Aorta (tissue), 5 donors: ENCODE data around the gene ATP2B3. TPM values are rescaled to one million over a fixed set of nuclear protein-coding genes. Genes with fewer than 3 reads are reported as not detected.
A peak's percentile ranks its signal among the peaks of the same experiment; 100 is the strongest.

ENCODE experiments used
- ATAC-seq: fragments of 200-7000 bp; cut with Tn5 transposase; one replicate; pipeline ENCODE4 v1.9.1; 2022; ENCODE audit warnings: moderate library complexity; ENCODE audit not compliant: low FRiP score
- DNase-seq, 2 donors: peaks; one replicate each; pipeline ENCODE4 v3.0.0-alpha.2; 2020
- H3K27ac ChIP-seq, 2 donors: one replicate each; pipeline ENCODE4 v1.5.1; 2013; ENCODE audit warnings: low read length in 2 of 2, mild to moderate bottlenecking in 2 of 2, moderate library complexity in 2 of 2, control low read depth in 1 of 2, inconsistent platforms in 1 of 2, low read depth in 1 of 2
- H3K27me3 ChIP-seq, 2 donors: one replicate each; pipeline ENCODE4 v1.6.1; 2013; ENCODE audit warnings: control low read depth in 1 of 2, low read length in 1 of 2, mild to moderate bottlenecking in 1 of 2, moderate library complexity in 1 of 2; ENCODE audit not compliant: insufficient read depth in 2 of 2, control insufficient read depth in 1 of 2
- H3K36me3 ChIP-seq, 2 donors: one replicate each; pipeline ENCODE4 v1.6.1; 2013; ENCODE audit warnings: control low read depth in 1 of 2, low read length in 1 of 2, mild to moderate bottlenecking in 1 of 2; ENCODE audit not compliant: insufficient read depth in 2 of 2, control insufficient read depth in 1 of 2
- H3K4me1 ChIP-seq, 2 donors: one replicate each; pipeline ENCODE4 v1.6.1; 2013; ENCODE audit warnings: low read length in 2 of 2, control low read depth in 1 of 2, mild to moderate bottlenecking in 1 of 2, moderate library complexity in 1 of 2; ENCODE audit not compliant: insufficient read depth in 2 of 2, control insufficient read depth in 1 of 2
- H3K4me3 ChIP-seq, 2 donors: one replicate each; pipeline ENCODE4 v1.5.1; 2013; ENCODE audit warnings: low read length in 2 of 2, control low read depth in 1 of 2, mild to moderate bottlenecking in 1 of 2
- H3K9me3 ChIP-seq: one replicate; pipeline ENCODE4 v1.6.1; 2013; ENCODE audit warnings: mild to moderate bottlenecking, low read length; ENCODE audit not compliant: control insufficient read depth
- WGBS, 2 donors: extraction: QIAGEN DNeasy Blood & Tissue Kit; methylation state at CpG; one replicate each; pipeline ENCODE4 v1.1.7; 2013; 5-methylcytosine and 5-hydroxymethylcytosine counted together
- intact Hi-C, 2 donors: fragments of 100-400 bp; cut with DNase I; formaldehyde crosslinking; loops; one replicate each; pipeline versions ENCODE4 v1.14.2 to v1.15.0; 2022
- polyA plus RNA-seq, 2 donors: library from polyadenylated mRNA; stranded (reverse); fragments of 200-250 nt; gene quantifications; one replicate each; pipeline ENCODE4 v1.2.3, GENCODE V29; 2013
- total RNA-seq, 2 donors: library from RNA; stranded (reverse); fragmentation: NEBNext Ultra II Directional; extraction: Animal tissue kit (Norgen Biotek cat#: 25700); gene quantifications; one replicate each; pipeline ENCODE4 v1.2.1, GENCODE V29; 2021
- donor health status: healthy with polysubstance abuse.
- donor health status: Bipolar disorder and iron deficiency.
- donor health status: DM: no; HTN: no; CAD: no.
- donor health status: DM: no; HTN: no; CAD: no.
- donor health status: DM: yes; HTN: yes; CAD: no.

ATP2B3 gene
- total and polyA plus RNA-seq, 4 donors: 0.19 to 0.27 (median 0.20) TPM; not detected in 1

GRCh38 chrX:153519569-153520286 lies 2.3 kb downstream of the ATP2B3 start:
- Histone ChIP-seq H3K27ac (no peak overlapping the region), H3K27me3 (no peaks in the 10 kb centered on the region), H3K9me3 (no peaks in the 10 kb centered on the region), H3K36me3 (no peaks in the 10 kb centered on the region), H3K4me1 (no peaks in the 10 kb centered on the region), H3K4me3 (no peak overlapping the region)
- no peak for ATAC-seq
- 63 to 74% methylated on average over 21 of the region's 21 CpGs for WGBS, 2 donors
- no peak for DNase-seq
- intact Hi-C loops: no loop called here

GRCh38 chrX:153520287-153520917 lies 3.0 kb downstream of the ATP2B3 start:
- Histone ChIP-seq H3K27me3 (no peaks in the 10 kb centered on the region), H3K4me3 (no peak overlapping the region), H3K27ac (no peak overlapping the region), H3K36me3 (no peaks in the 10 kb centered on the region), H3K4me1 (no peaks in the 10 kb centered on the region), H3K9me3 (no peaks in the 10 kb centered on the region)
- DNase-seq: no peak
- ATAC-seq: no peak
- intact Hi-C loops: no loop called here
- 59 to 76% methylated on average over 7 of the region's 7 CpGs for WGBS, 2 donors

GRCh38 chrX:153521034-153521433 lies 3.6 kb downstream of the ATP2B3 start:
- H3K9me3 ChIP-seq: no peaks in the 10 kb centered on the region
- no peaks in the 10 kb centered on the region for H3K36me3 ChIP-seq
- no peak overlapping the region for H3K27ac ChIP-seq
- intact Hi-C loops: no loop called here
- WGBS, 2 donors: 4 to 34% methylated on average over 9 of the region's 9 CpGs
- no peaks in the 10 kb centered on the region for H3K27me3 ChIP-seq
- no peaks in the 10 kb centered on the region for H3K4me1 ChIP-seq
- ATAC-seq (peak; percentile 20), DNase-seq (no peak)
- H3K4me3 ChIP-seq: no peak overlapping the region

GRCh38 chrX:153522259-153522658 lies 4.8 kb downstream of the ATP2B3 start:
- H3K9me3 ChIP-seq: no peaks in the 10 kb centered on the region
- H3K4me3 ChIP-seq: no peak overlapping the region
- H3K27me3 ChIP-seq: no peaks in the 10 kb centered on the region
- no peak overlapping the region for H3K27ac ChIP-seq
- H3K4me1 ChIP-seq: no peaks in the 10 kb centered on the region
- DNase-seq (no peak), ATAC-seq (no peak)
- WGBS, 2 donors: 25 to 44% methylated on average over 12 of the region's 12 CpGs
- intact Hi-C loops: no loop called here
- no peaks in the 10 kb centered on the region for H3K36me3 ChIP-seq

- ATAC-seq: no peak
- intact Hi-C loops: no loop called here
- H3K9me3 ChIP-seq: no peaks in the 10 kb centered on the region
- H3K27ac ChIP-seq: no peak overlapping the region
- no peaks in the 10 kb centered on the region for H3K27me3 ChIP-seq
- H3K4me1 ChIP-seq: no peaks in the 10 kb centered on the region
- 77 to 79% methylated on average over 7 of the region's 7 CpGs for WGBS, 2 donors
- DNase-seq: no peak
- H3K36me3 ChIP-seq: no peaks in the 10 kb centered on the region
- no peak overlapping the region for H3K4me3 ChIP-seq
These were observed 5.8 kb downstream of the ATP2B3 start for GRCh38 chrX:153523269-153523668.

- no peak overlapping the region for H3K4me3 ChIP-seq
- H3K4me1 ChIP-seq: no peaks in the 10 kb centered on the region
- 82 to 83% methylated on average over 3 of the region's 3 CpGs for WGBS, 2 donors
- H3K27ac ChIP-seq: no peak overlapping the region
- intact Hi-C loops: no loop called here
- no peak for DNase-seq
- H3K27me3 ChIP-seq: no peaks in the 10 kb centered on the region
- H3K36me3 ChIP-seq: no peaks in the 10 kb centered on the region
- H3K9me3 ChIP-seq: no peaks in the 10 kb centered on the region
- no peak for ATAC-seq
These were observed 6.8 kb downstream of the ATP2B3 start for GRCh38 chrX:153524234-153524633.

- Histone ChIP-seq H3K36me3 (no peaks in the 10 kb centered on the region), H3K4me1 (no peaks in the 10 kb centered on the region), H3K27ac (no peak overlapping the region), H3K9me3 (no peaks in the 10 kb centered on the region), H3K4me3 (no peak overlapping the region), H3K27me3 (no peaks in the 10 kb centered on the region)
- intact Hi-C loops: no loop called here
- no peak for ATAC-seq
- WGBS, 2 donors: 67 to 77% methylated on average over 6 of the region's 6 CpGs
- no peak for DNase-seq
These were observed 8.0 kb downstream of the ATP2B3 start for GRCh38 chrX:153525451-153525850.

GRCh38 chrX:153526042-153526441 lies 8.6 kb downstream of the ATP2B3 start:
- H3K9me3 ChIP-seq: no peaks in the 10 kb centered on the region
- H3K4me3 ChIP-seq: no peak overlapping the region
- intact Hi-C loops: no loop called here
- no peak for ATAC-seq
- no peaks in the 10 kb centered on the region for H3K27me3 ChIP-seq
- H3K36me3 ChIP-seq: no peaks in the 10 kb centered on the region
- H3K27ac ChIP-seq: no peak overlapping the region
- no peaks in the 10 kb centered on the region for H3K4me1 ChIP-seq
- 25 to 53% methylated on average over 7 of the region's 7 CpGs for WGBS, 2 donors
- no peak for DNase-seq

GRCh38 chrX:153526801-153527200 lies 9.4 kb downstream of the ATP2B3 start:
- Histone ChIP-seq H3K27ac (no peak overlapping the region), H3K9me3 (no peaks in the 10 kb centered on the region), H3K4me1 (no peaks in the 10 kb centered on the region), H3K36me3 (no peaks in the 10 kb centered on the region), H3K4me3 (no peak overlapping the region), H3K27me3 (no peaks in the 10 kb centered on the region)
- ATAC-seq: no peak
- no peak for DNase-seq
- intact Hi-C loops: no loop called here
- 32 to 69% methylated on average over 10 of the region's 10 CpGs for WGBS, 2 donors
